ENCODE data around the gene PTPRN2.

The PTPRN2 gene

GRCh38 chr7:158143196-158144120 is 444.2 kb downstream of the PTPRN2 start:
- DNase-seq (ENCODE audit: extremely low read depth, low read depth) = no peak
- no peak for TF ChIP-seq CTCF (IDR thresholded peaks at IDR 0.05; ENCODE audit: low read depth, low read length)

- DNase-seq (ENCODE audit: extremely low read depth, low read depth) = no peak
- TF ChIP-seq CTCF (IDR thresholded peaks at IDR 0.05; ENCODE audit: low read depth, low read length) = no peak
Observed at GRCh38 chr7:158142657-158143056, 445.0 kb downstream of the PTPRN2 start.

- TF ChIP-seq CTCF (IDR thresholded peaks at IDR 0.05; ENCODE audit: low read depth, low read length) = no peak
- no peak for DNase-seq (ENCODE audit: extremely low read depth, low read depth)
Observed at GRCh38 chr7:158141806-158142518, 445.7 kb downstream of the PTPRN2 start.

GRCh38 chr7:158141221-158141582 is 446.4 kb downstream of the PTPRN2 start:
- no peak for DNase-seq (ENCODE audit: extremely low read depth, low read depth)
- no peak for TF ChIP-seq CTCF (IDR thresholded peaks at IDR 0.05; ENCODE audit: low read depth, low read length)

GRCh38 chr7:158140538-158141220 is 446.9 kb downstream of the PTPRN2 start:
- no peak for DNase-seq (ENCODE audit: extremely low read depth, low read depth)
- no peak for TF ChIP-seq CTCF (IDR thresholded peaks at IDR 0.05; ENCODE audit: low read depth, low read length)

- no peak for TF ChIP-seq CTCF (IDR thresholded peaks at IDR 0.05; ENCODE audit: low read depth, low read length)
- no peak for DNase-seq (ENCODE audit: extremely low read depth, low read depth)
Observed at GRCh38 chr7:158139499-158139898, 448.1 kb downstream of the PTPRN2 start.

- no peak for TF ChIP-seq CTCF (IDR thresholded peaks at IDR 0.05; ENCODE audit: low read depth, low read length)
- no peak for DNase-seq (ENCODE audit: extremely low read depth, low read depth)
Observed at GRCh38 chr7:158138329-158138597, 449.4 kb downstream of the PTPRN2 start.

Data from AG09319 (cell line).